Activated naive CD8-positive, alpha-beta T cell (primary cell): ENCODE results near the gene PES1.
"Not testable (repeated sequence)": the region's sequence is repeated elsewhere in the genome, so short reads cannot be mapped to it uniquely, and the experiment has no call there.

Source experiments
- H3K27ac Mint-ChIP-seq: one replicate; pipeline ENCODE4 v1.8.0; 2021; ENCODE audit warnings: mixed read lengths
- H3K27me3 Mint-ChIP-seq: one replicate; pipeline ENCODE4 v1.8.0; 2021; ENCODE audit warnings: mixed read lengths
- H3K36me3 Mint-ChIP-seq: one replicate; pipeline ENCODE4 v1.8.0; 2021; ENCODE audit warnings: mixed read lengths
- H3K4me1 Mint-ChIP-seq: one replicate; pipeline ENCODE4 v1.8.0; 2021; ENCODE audit warnings: low read depth, mixed read lengths
- H3K4me3 Mint-ChIP-seq: one replicate; pipeline ENCODE4 v1.8.0; 2021; ENCODE audit warnings: mild to moderate bottlenecking, mixed read lengths
- H3K9me3 Mint-ChIP-seq: one replicate; pipeline ENCODE4 v1.8.0; 2021; ENCODE audit warnings: low read depth, mixed read lengths

Gene PES1

GRCh38 chr22:30600921-30601320 lies 9.2 kb upstream of the PES1 start:
- H3K9me3 Mint-ChIP-seq = no peaks in the 10 kb centered on the region
- H3K27me3 Mint-ChIP-seq = peaks cover 2% of the 10 kb centered on the region
- no peak overlapping the region for H3K4me3 Mint-ChIP-seq
- H3K36me3 Mint-ChIP-seq = no peaks in the 10 kb centered on the region
- H3K4me1 Mint-ChIP-seq = peaks cover 6% of the 10 kb centered on the region
- H3K27ac Mint-ChIP-seq = no peak overlapping the region

GRCh38 chr22:30598986-30599385 lies 7.3 kb upstream of the PES1 start:
- H3K4me3 Mint-ChIP-seq = no peak overlapping the region
- no peaks in the 10 kb centered on the region for H3K9me3 Mint-ChIP-seq
- no peaks in the 10 kb centered on the region for H3K36me3 Mint-ChIP-seq
- peaks cover 1% of the 10 kb centered on the region for H3K4me1 Mint-ChIP-seq
- peaks cover 2% of the 10 kb centered on the region for H3K27me3 Mint-ChIP-seq
- no peak overlapping the region for H3K27ac Mint-ChIP-seq

- peaks cover 4% of the 10 kb centered on the region for H3K27me3 Mint-ChIP-seq
- no peak overlapping the region for H3K27ac Mint-ChIP-seq
- no peaks in the 10 kb centered on the region for H3K4me1 Mint-ChIP-seq
- no peaks in the 10 kb centered on the region for H3K36me3 Mint-ChIP-seq
- no peak overlapping the region for H3K4me3 Mint-ChIP-seq
- H3K9me3 Mint-ChIP-seq = no peaks in the 10 kb centered on the region
Observed at GRCh38 chr22:30596886-30597285, 5.2 kb upstream of the PES1 start.

GRCh38 chr22:30596199-30596598 lies 4.5 kb upstream of the PES1 start:
- Mint-ChIP-seq H3K4me1 (no peaks in the 10 kb centered on the region), H3K36me3 (no peaks in the 10 kb centered on the region), H3K9me3 (no peaks in the 10 kb centered on the region), H3K4me3 (no peak overlapping the region), H3K27me3 (peaks cover 4% of the 10 kb centered on the region), H3K27ac (no peak overlapping the region)

- H3K36me3 Mint-ChIP-seq, H3K27me3 Mint-ChIP-seq, H3K4me3 Mint-ChIP-seq, H3K27ac Mint-ChIP-seq, H3K9me3 Mint-ChIP-seq: not testable (repeated sequence)
- H3K4me1 Mint-ChIP-seq = peaks cover 16% of the 10 kb centered on the region
Observed at GRCh38 chr22:30592360-30592713, 627 bp upstream of the PES1 start.

- Mint-ChIP-seq H3K4me3 (no peak overlapping the region), H3K36me3 (peaks cover 7% of the 10 kb centered on the region), H3K4me1 (peaks cover 16% of the 10 kb centered on the region), H3K9me3 (no peaks in the 10 kb centered on the region), H3K27me3 (peaks cover 2% of the 10 kb centered on the region), H3K27ac (no peak overlapping the region)
Observed at GRCh38 chr22:30591191-30591587, 521 bp downstream of the PES1 start.

GRCh38 chr22:30586414-30586813 lies 5.3 kb downstream of the PES1 start:
- Mint-ChIP-seq H3K4me1 (peaks cover 16% of the 10 kb centered on the region), H3K36me3 (peaks cover 7% of the 10 kb centered on the region), H3K27ac (no peak overlapping the region), H3K27me3 (no peaks in the 10 kb centered on the region), H3K4me3 (no peak overlapping the region), H3K9me3 (no peaks in the 10 kb centered on the region)

- H3K9me3 Mint-ChIP-seq = no peaks in the 10 kb centered on the region
- peaks cover 2% of the 10 kb centered on the region for H3K36me3 Mint-ChIP-seq
- no peaks in the 10 kb centered on the region for H3K27me3 Mint-ChIP-seq
- H3K4me1 Mint-ChIP-seq = peaks cover 4% of the 10 kb centered on the region
- H3K27ac Mint-ChIP-seq = no peak overlapping the region
- no peak overlapping the region for H3K4me3 Mint-ChIP-seq
Observed at GRCh38 chr22:30584441-30584840, 7.3 kb downstream of the PES1 start.

GRCh38 chr22:30582788-30583545 lies 8.7 kb downstream of the PES1 start:
- H3K4me1 Mint-ChIP-seq = peaks cover 2% of the 10 kb centered on the region
- H3K36me3 Mint-ChIP-seq = peaks cover 3% of the 10 kb centered on the region
- H3K4me3 Mint-ChIP-seq = no peak overlapping the region
- H3K27ac Mint-ChIP-seq = no peak overlapping the region
- no peaks in the 10 kb centered on the region for H3K27me3 Mint-ChIP-seq
- no peaks in the 10 kb centered on the region for H3K9me3 Mint-ChIP-seq

- H3K4me1 Mint-ChIP-seq = peaks cover 2% of the 10 kb centered on the region
- H3K4me3 Mint-ChIP-seq = no peak overlapping the region
- H3K27me3 Mint-ChIP-seq = no peaks in the 10 kb centered on the region
- H3K36me3 Mint-ChIP-seq = peaks cover 4% of the 10 kb centered on the region
- H3K9me3 Mint-ChIP-seq = no peaks in the 10 kb centered on the region
- no peak overlapping the region for H3K27ac Mint-ChIP-seq
Observed at GRCh38 chr22:30582051-30582450, 9.7 kb downstream of the PES1 start.

- peaks cover 6% of the 10 kb centered on the region for H3K4me1 Mint-ChIP-seq
- H3K27ac Mint-ChIP-seq = no peak overlapping the region
- no peaks in the 10 kb centered on the region for H3K27me3 Mint-ChIP-seq
- H3K4me3 Mint-ChIP-seq = no peak overlapping the region
- peaks cover 10% of the 10 kb centered on the region for H3K36me3 Mint-ChIP-seq
- H3K9me3 Mint-ChIP-seq = no peaks in the 10 kb centered on the region
Observed at GRCh38 chr22:30580896-30581295, 10.8 kb downstream of the PES1 start.

GRCh38 chr22:30578481-30578880 lies 13.2 kb downstream of the PES1 start:
- no peak overlapping the region for H3K4me3 Mint-ChIP-seq

GRCh38 chr22:30575859-30576258 lies 15.9 kb downstream of the PES1 start:
- H3K9me3 Mint-ChIP-seq = no peaks in the 10 kb centered on the region
- no peaks in the 10 kb centered on the region for H3K27me3 Mint-ChIP-seq
- peaks cover 12% of the 10 kb centered on the region for H3K36me3 Mint-ChIP-seq
- H3K4me3 Mint-ChIP-seq = no peak overlapping the region
- peaks cover 10% of the 10 kb centered on the region for H3K4me1 Mint-ChIP-seq
- H3K27ac Mint-ChIP-seq = no peak overlapping the region

More at GRCh38 chr22:30578481-30578880, 13.2 kb downstream of the PES1 start:
- Mint-ChIP-seq H3K9me3 (no peaks in the 10 kb centered on the region), H3K27ac (no peak overlapping the region), H3K4me1 (peaks cover 10% of the 10 kb centered on the region), H3K36me3 (peaks cover 12% of the 10 kb centered on the region), H3K27me3 (no peaks in the 10 kb centered on the region)

GRCh38 chr22:30574997-30575671 lies 16.6 kb downstream of the PES1 start:
- no peak overlapping the region for H3K27ac Mint-ChIP-seq
- H3K9me3 Mint-ChIP-seq = no peaks in the 10 kb centered on the region
- no peaks in the 10 kb centered on the region for H3K27me3 Mint-ChIP-seq
- peaks cover 10% of the 10 kb centered on the region for H3K4me1 Mint-ChIP-seq
- H3K4me3 Mint-ChIP-seq = no peak overlapping the region
- peaks cover 12% of the 10 kb centered on the region for H3K36me3 Mint-ChIP-seq

GRCh38 chr22:30574095-30574981 lies 17.4 kb downstream of the PES1 start, which contains the start of gene GAL3ST1:
Gene GAL3ST1 (minus strand): TSS chr22:30574665. CDS start chr22:30557392, 17,273 bp downstream.
- Mint-ChIP-seq H3K27ac (no peak within 1 kb of the TSS), H3K9me3 (no peaks in the 10 kb centered on the region), H3K36me3 (peaks cover 12% of the 10 kb centered on the region), H3K4me3 (no peak within 1 kb of the TSS), H3K4me1 (peaks cover 10% of the 10 kb centered on the region), H3K27me3 (no peaks in the 10 kb centered on the region)
